ENCODE data around the gene CADPS2. TPM values are rescaled to one million over a fixed set of nuclear protein-coding genes. Genes with fewer than 3 reads are reported as not detected.

CADPS2 gene
- polyA plus RNA-seq, 3 donors: not detected

DNA sequence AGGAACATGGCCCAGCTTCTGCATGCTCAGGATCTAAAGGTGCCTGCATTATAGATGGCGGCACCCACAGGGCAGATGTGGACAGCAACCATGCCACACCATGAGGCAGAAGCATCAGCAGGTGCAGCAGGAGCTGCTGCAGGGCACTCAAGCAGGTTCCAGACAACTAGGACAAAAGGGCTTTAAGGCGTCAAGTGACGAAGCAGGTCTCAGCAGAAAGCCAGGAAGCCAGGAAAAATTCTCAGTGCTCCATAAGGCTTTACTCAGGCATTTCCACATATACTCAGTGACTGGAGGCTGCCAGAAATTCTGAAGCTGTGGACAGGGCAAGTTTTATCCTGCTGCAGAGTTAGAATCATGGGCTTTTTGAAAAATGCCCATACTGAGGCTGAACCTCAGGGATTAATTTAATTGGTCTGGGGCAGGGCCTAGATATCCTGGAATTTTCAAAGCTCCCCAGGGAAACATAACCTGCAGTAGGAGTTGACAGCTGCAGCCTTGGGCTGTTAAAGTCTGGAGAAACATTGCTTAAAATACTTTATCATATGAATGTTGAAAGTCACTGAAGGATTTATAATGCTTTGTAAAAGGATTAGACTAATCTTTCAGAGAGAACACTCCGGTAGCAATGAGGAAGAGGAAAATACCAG is 115.4 kb downstream of the CADPS2 start:
- 69% methylated on average over 3 of the region's 4 CpGs for WGBS (ENCODE audit: insufficient coverage)
- H3K4me3 ChIP-seq (replicated peaks in 1 of 3; ENCODE audit: low read depth in 2 of 3, low read length in 3 of 3): no peak overlapping the region
- H3K27me3 Mint-ChIP-seq (ENCODE audit: low read depth in 3 of 3): no peaks in the 10 kb centered on the region
- H3K4me1 ChIP-seq (ENCODE audit: control insufficient read depth in 1 of 2, insufficient read depth in 2 of 2, low read length in 2 of 2): no peaks in the 10 kb centered on the region
- no peaks in the 10 kb centered on the region for H3K79me2 ChIP-seq (ENCODE audit: insufficient read depth, low read length)
- H3K36me3 ChIP-seq (replicated peaks in 1 of 2; ENCODE audit: control insufficient read depth in 1 of 2, insufficient read depth in 2 of 2, low read length in 2 of 2): no peaks in the 10 kb centered on the region
- H2AFZ ChIP-seq (ENCODE audit: insufficient read depth, low read depth, low read length, poor library complexity, severe bottlenecking): no peak overlapping the region
- no peaks in the 10 kb centered on the region for H3K36me3 Mint-ChIP-seq
- H3K27ac Mint-ChIP-seq: no peak overlapping the region
- H3K27me3 ChIP-seq (ENCODE audit: control insufficient read depth in 2 of 2, insufficient read depth in 2 of 2, low read length in 2 of 2): no peaks in the 10 kb centered on the region
- H3K9me3 Mint-ChIP-seq: no peaks in the 10 kb centered on the region
- H3K9me3 ChIP-seq (replicated peaks in 1 of 2; ENCODE audit: control insufficient read depth in 1 of 2, insufficient read depth in 1 of 2, low read length in 2 of 2): no peaks in the 10 kb centered on the region
- no peaks in the 10 kb centered on the region for H3K4me1 Mint-ChIP-seq
- DNase-seq: no peak
- no peaks in the 10 kb centered on the region for H4K20me1 ChIP-seq (ENCODE audit: insufficient read depth, low read length)
- intact Hi-C loops (cut with micrococcal nuclease): no loop called here
- no peak overlapping the region for H3K9ac ChIP-seq (ENCODE audit: insufficient read depth, low read length, poor library complexity, severe bottlenecking)
- H3K4me3 Mint-ChIP-seq: no peak overlapping the region
- H3K4me2 ChIP-seq (replicated peaks; ENCODE audit: extremely low read depth, low read length, poor library complexity, severe bottlenecking): no peak overlapping the region
- TF ChIP-seq, protein P1, sequence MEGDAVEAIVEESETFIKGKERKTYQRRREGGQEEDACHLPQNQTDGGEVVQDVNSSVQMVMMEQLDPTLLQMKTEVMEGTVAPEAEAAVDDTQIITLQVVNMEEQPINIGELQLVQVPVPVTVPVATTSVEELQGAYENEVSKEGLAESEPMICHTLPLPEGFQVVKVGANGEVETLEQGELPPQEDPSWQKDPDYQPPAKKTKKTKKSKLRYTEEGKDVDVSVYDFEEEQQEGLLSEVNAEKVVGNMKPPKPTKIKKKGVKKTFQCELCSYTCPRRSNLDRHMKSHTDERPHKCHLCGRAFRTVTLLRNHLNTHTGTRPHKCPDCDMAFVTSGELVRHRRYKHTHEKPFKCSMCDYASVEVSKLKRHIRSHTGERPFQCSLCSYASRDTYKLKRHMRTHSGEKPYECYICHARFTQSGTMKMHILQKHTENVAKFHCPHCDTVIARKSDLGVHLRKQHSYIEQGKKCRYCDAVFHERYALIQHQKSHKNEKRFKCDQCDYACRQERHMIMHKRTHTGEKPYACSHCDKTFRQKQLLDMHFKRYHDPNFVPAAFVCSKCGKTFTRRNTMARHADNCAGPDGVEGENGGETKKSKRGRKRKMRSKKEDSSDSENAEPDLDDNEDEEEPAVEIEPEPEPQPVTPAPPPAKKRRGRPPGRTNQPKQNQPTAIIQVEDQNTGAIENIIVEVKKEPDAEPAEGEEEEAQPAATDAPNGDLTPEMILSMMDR (IDR thresholded peaks at IDR 0.05): no peak
- no peak overlapping the region for H3K27ac ChIP-seq (ENCODE audit: low read depth in 1 of 2, low read length in 2 of 2)

GRCh38 chr7:122768827-122769226 is 117.4 kb downstream of the CADPS2 start:
- Histone ChIP-seq H3K79me2 (ENCODE audit: insufficient read depth, low read length) (no peaks in the 10 kb centered on the region), H3K9me3 (replicated peaks in 1 of 2; ENCODE audit: control insufficient read depth in 1 of 2, insufficient read depth in 1 of 2, low read length in 2 of 2) (no peaks in the 10 kb centered on the region), H4K20me1 (ENCODE audit: insufficient read depth, low read length) (no peaks in the 10 kb centered on the region), H3K9ac (ENCODE audit: insufficient read depth, low read length, poor library complexity, severe bottlenecking) (no peak overlapping the region), H2AFZ (ENCODE audit: insufficient read depth, low read depth, low read length, poor library complexity, severe bottlenecking) (no peak overlapping the region), H3K4me2 (replicated peaks; ENCODE audit: extremely low read depth, low read length, poor library complexity, severe bottlenecking) (no peak overlapping the region), H3K4me3 (replicated peaks in 1 of 3; ENCODE audit: low read depth in 2 of 3, low read length in 3 of 3) (no peak overlapping the region), H3K27ac (ENCODE audit: low read depth in 1 of 2, low read length in 2 of 2) (no peak overlapping the region), H3K36me3 (replicated peaks in 1 of 2; ENCODE audit: control insufficient read depth in 1 of 2, insufficient read depth in 2 of 2, low read length in 2 of 2) (no peaks in the 10 kb centered on the region), H3K4me1 (ENCODE audit: control insufficient read depth in 1 of 2, insufficient read depth in 2 of 2, low read length in 2 of 2) (no peaks in the 10 kb centered on the region), H3K27me3 (ENCODE audit: control insufficient read depth in 2 of 2, insufficient read depth in 2 of 2, low read length in 2 of 2) (no peaks in the 10 kb centered on the region)
- no CpG with 5 or more reads among the region's 3 CpGs for WGBS (ENCODE audit: insufficient coverage)
- no peak overlapping the region for H3K27ac Mint-ChIP-seq
- intact Hi-C loops (cut with micrococcal nuclease): no loop called here
- TF ChIP-seq, protein P1 (IDR thresholded peaks at IDR 0.05): no peak
- no peak for DNase-seq
- no peaks in the 10 kb centered on the region for H3K4me1 Mint-ChIP-seq
- H3K27me3 Mint-ChIP-seq (ENCODE audit: low read depth in 3 of 3): no peaks in the 10 kb centered on the region
- H3K4me3 Mint-ChIP-seq: no peak overlapping the region
- H3K9me3 Mint-ChIP-seq: peaks cover 0 to 2% (median 0%) of the 10 kb centered on the region in 7 donors
- H3K36me3 Mint-ChIP-seq: no peaks in the 10 kb centered on the region

Measured in CD14-positive monocyte (primary cell).